GM18951 (cell line): ENCODE data around the gene SIKE1.
"Not testable (repeated sequence)": the region's sequence is repeated elsewhere in the genome, so short reads cannot be mapped to it uniquely, and the experiment has no call there.

Source experiments
- POLR2A ChIP-seq: IDR thresholded peaks from 4 replicates; pipeline ENCODE4 v1.6.1; 2011; ENCODE audit warnings: mild to moderate bottlenecking; ENCODE audit not compliant: insufficient read length, insufficient read depth; ENCODE audit errors: extremely low read depth
- in situ Hi-C: fragments of 300-500 bp; cut with MboI; formaldehyde crosslinking; loops from one replicate; pipeline ENCODE4 v1.12.0; 2022; ENCODE audit warnings: low sequenced_read_pairs, mixed read lengths, inconsistent platforms; ENCODE audit not compliant: unreplicated experiment

The SIKE1 gene

GRCh38 chr1:114780344-114781226 lies at the start of gene SIKE1:
Gene SIKE1, minus strand, starts transcription at chr1:114780685. Its CDS starts 78 bp downstream, at chr1:114780607.
- in situ Hi-C loops = no loop called here
- peak; percentile 98 for TF ChIP-seq POLR2A

GRCh38 chr1:114830075-114830474 lies 49.6 kb upstream of the SIKE1 start:
- in situ Hi-C loops = not testable (repeated sequence)

GRCh38 chr1:114828251-114828650 lies 47.8 kb upstream of the SIKE1 start:
- in situ Hi-C loops = no loop called here
- no peak for TF ChIP-seq POLR2A

- in situ Hi-C loops = no loop called here
Observed at GRCh38 chr1:114821978-114822377, 41.5 kb upstream of the SIKE1 start.

GRCh38 chr1:114820392-114820791 lies 39.9 kb upstream of the SIKE1 start:
- no peak for TF ChIP-seq POLR2A
- in situ Hi-C loops = no loop called here

More at GRCh38 chr1:114821978-114822377, 41.5 kb upstream of the SIKE1 start:
- no peak for TF ChIP-seq POLR2A

GRCh38 chr1:114819869-114820268 lies 39.4 kb upstream of the SIKE1 start:
- no peak for TF ChIP-seq POLR2A
- in situ Hi-C loops = no loop called here

- in situ Hi-C loops = not testable (repeated sequence)
Observed at GRCh38 chr1:114804449-114804848, 24.0 kb upstream of the SIKE1 start.

- TF ChIP-seq POLR2A = no peak
- in situ Hi-C loops = no loop called here
Observed at GRCh38 chr1:114803001-114803400, 22.5 kb upstream of the SIKE1 start.

- in situ Hi-C loops = no loop called here
Observed at GRCh38 chr1:114794038-114794437, 13.6 kb upstream of the SIKE1 start.

GRCh38 chr1:114790581-114790980 lies 10.1 kb upstream of the SIKE1 start:
- in situ Hi-C loops = not testable (repeated sequence)

More at GRCh38 chr1:114794038-114794437, 13.6 kb upstream of the SIKE1 start:
- no peak for TF ChIP-seq POLR2A

GRCh38 chr1:114786440-114786839 lies 6.0 kb upstream of the SIKE1 start:
- in situ Hi-C loops = not testable (repeated sequence)

GRCh38 chr1:114782476-114782875 lies 2.0 kb upstream of the SIKE1 start:
- in situ Hi-C loops = no loop called here
- TF ChIP-seq POLR2A = no peak

GRCh38 chr1:114779722-114780121 lies 763 bp downstream of the SIKE1 start:
- no peak for TF ChIP-seq POLR2A
- in situ Hi-C loops = no loop called here

GRCh38 chr1:114776726-114777125 lies 3.8 kb downstream of the SIKE1 start:
- in situ Hi-C loops = not testable (repeated sequence)

GRCh38 chr1:114771992-114772391 lies 8.5 kb downstream of the SIKE1 start:
- in situ Hi-C loops = no loop called here
- no peak for TF ChIP-seq POLR2A
